HG02973 (cell line): ENCODE measurements around the gene ARHGAP25.

Source experiments
- ATAC-seq: cut with Tn5 transposase; IDR thresholded peaks from one replicate; pipeline ENCODE4 v1.9.1; 2021; ENCODE audit warnings: moderate library complexity; ENCODE audit not compliant: unreplicated experiment

Gene ARHGAP25

DNA sequence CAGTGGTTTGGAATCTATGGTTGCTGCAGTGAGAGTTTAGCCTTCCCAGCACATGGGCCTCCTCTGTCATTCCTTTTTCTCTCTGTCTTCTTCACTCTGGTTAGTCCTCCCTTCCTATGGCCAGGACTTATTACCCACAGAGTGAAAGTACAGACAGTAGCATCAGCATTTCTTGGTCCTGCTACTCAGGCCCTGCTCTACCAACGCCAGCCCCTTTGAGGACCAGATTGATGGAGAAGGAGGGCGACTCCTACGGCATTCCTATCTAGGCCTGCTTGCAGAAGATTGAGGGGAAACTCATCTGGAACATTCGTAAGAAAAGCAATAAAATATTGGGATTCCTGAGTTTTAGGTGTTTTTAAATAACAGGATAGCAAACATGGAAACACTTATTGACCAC is 93.1 kb downstream of the ARHGAP25 start:
- no peak for ATAC-seq

DNA sequence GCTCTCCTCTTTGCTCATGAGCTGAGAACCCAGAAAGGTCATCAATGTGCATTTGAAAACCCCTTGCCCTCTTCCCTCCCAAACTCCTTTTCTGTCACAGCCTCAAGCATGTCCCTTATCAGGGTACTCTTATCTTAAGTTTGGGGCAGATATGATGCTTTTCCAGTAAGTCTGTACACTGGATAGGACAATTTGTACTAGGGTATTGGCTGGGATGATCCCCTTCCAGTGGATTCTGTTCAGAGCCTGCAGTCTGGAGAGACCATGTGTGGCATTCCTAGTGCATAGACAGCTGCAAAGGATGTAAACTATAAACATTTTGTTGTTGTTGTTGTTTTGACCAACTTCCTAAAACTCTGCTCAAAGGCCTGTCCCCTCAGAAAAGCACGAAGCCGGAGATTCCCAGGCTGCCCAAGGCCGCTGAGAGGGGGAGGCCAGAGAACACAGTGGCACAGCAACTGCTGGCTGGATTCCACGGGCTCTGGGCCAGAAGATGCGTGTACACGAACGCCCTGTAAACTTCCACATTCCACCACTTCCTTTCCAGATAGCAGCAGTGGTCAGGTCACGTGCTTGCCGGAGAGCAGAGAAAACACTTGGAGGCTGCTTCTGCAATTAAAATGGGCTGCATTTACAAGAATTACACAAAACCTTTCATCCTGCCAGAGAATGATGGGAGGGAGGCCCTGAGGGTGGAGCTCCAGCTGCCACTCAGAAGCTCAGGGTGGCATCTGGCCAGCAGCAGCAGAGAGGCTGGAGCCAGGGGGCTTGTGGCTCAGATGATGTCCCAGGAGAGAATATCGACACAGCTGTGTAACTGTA is 94.5 kb downstream of the ARHGAP25 start:
- no peak for ATAC-seq

DNA sequence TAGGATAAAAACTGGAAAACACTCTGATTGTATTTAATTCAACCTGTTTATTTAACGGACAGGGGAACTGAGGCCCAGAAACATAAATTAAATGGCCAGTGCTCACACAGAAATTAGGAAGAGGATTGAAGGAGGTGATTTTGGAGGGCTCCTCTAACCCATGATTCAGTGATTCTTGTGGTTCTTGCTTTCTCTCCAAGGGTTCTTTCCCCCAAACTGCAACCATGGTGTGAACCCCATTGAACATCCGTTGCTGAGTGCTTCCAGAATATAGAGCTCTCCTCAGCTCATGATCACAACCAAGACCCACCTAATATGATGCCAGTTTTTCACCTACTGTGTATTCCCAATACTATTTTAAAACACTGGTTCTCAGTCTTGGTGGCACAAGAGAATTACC is 95.1 kb downstream of the ARHGAP25 start:
- ATAC-seq, result no peak

DNA sequence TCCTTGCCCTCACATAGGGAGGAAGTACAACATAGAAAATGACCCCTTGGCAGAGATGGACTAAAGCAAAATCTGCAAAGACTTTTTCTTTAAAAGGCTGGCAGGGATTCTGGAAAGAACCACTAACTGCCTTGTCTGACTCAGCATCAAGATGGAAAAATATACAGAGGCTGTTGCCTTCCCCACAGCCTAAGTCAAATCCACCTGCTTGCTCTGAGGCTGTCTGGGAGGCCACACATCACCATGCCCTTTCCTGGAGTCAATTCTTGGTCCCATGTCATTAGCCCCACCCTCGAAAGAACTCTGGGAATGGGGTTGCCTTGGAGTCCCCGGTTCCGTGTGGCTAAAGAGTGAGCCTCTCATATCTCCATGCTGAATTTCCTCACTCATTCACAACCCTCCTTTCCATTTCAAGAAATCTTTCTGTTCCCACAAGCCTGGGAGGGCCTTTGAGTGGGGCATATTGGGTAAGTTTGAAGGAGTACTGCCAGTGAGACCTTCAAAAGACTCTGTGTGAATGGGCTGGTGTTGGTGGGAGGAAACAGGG is 97.1 kb downstream of the ARHGAP25 start:
- ATAC-seq, result no peak

DNA sequence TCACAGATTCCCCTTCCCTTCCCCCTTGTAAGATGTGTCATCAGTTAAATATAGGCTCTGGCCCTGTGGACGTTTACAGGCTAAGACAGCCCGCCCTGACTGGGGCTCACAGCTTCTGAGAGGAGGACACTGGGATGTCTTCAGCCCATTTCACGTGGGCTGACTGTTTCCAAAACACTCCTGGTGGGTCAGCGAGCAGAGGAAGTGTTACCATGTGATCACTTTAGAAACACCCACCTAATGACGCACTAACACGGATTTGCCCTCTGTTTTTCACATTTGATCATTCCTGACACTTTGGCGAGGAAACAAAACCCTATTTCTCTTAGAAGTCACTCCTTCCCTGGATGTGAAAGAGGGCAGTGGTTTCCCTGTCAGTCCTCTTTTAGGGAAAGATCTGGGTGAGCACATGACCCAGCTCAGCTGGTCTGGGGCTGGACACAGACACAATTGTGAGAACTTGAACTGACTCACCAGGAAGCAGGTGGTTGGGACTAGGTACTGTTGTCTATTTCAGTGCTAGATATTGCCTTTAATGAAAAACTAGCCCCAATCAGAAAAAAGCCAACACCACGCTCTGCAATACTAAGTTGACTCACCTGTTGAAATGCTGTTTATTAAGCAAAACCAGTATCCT is 97.7 kb downstream of the ARHGAP25 start:
- ATAC-seq, result peak; percentile 46

DNA sequence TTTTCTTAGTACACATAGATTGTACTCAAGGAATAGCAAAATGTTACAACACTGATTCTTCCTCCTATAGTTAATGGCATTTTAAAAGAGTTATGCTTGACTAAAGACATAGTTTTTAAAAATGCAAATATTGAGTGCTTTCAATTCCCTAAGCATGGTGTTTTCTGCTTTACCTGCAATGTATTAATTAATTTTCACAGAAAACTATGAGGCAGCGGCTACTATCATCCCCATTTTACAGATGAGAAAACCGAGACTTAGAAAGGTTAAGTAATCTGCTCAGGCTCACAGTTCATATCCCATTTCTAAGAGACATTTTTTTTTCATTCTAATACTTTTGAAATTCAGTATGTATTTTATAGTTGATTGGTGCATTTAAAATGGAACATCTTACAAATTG is 98.6 kb downstream of the ARHGAP25 start:
- ATAC-seq, result no peak

DNA sequence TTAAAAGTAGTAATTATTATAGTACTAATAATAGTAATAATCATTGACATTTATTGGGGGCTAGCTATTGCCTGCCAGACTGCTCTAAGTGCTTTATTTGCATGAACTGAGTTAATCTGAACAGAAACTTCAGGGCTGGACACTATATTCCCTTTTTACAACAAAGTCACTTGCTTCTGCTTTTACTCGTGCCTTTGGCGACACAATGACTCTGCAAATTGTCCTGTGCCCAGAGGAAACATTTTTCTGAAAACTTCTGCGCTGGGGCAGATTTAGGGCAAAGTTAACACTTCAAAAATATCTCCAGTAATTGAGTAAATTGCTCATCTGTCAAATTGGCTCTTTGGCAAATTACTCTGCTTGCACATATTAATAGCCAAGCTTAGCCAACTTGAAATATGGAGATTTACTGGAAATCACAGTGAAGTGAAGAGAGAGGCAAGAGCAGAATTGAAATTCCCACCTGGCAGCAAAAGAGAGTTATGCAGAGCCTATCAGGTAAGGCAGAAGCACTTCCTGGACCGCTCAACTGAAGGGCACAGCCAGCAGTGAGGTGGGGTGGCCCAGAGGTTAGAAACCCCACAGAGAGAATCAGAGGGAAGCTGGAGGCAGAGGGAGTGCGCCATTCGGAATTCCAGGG is 100.2 kb downstream of the ARHGAP25 start:
- ATAC-seq, result no peak

DNA sequence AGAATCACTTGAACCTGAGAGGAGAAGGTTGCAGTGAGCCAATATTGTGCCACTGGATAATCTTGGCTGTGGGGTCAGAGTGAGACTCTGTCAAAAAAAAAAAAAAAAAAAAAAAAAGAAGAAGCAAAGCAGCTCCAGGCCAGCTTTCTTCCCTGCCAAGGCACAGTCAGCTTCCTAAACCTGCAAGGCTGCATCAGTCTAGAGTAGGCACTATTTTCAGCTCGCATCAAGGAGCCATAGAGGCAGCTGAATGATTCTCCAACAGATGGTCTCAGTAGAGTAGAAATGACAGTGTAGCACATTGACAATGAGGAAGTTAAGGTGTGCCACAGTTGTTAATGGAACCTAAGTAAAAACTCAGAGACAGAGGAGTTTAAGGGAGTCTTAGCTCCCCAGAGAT is 101.0 kb downstream of the ARHGAP25 start:
- no peak for ATAC-seq

DNA sequence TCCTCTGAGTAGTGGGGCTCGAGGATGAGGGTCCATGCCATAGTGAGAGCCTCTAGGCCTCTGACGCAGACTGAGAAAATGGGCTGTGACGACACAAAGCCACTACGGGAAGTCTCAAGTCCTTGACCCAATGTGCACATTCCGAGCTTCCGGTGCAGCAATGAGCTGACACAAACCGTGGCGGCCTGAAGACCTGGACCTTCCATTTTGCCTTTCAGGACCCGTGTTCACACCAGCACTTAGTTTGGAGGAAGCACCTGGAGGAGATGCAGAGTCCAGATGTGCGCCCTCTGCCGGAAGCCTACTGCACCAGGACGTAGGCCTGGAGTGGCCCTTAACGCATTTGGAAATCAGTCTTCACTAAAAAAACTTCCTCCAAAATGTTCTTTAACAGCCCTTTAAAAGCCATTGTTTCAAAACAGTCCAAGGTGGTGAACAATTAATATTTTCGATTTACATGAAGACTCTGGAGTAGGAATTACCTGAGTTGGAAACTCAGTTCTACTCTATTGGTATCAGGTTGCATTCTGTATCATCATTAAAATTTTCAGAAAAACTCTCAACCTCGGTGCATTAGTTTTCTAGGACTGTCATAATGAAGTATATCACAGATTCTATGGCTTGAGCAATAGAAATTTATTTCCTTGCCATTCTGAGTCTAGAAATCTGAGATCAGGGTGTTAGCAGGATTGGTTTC is 102.7 kb downstream of the ARHGAP25 start:
- ATAC-seq, result no peak

DNA sequence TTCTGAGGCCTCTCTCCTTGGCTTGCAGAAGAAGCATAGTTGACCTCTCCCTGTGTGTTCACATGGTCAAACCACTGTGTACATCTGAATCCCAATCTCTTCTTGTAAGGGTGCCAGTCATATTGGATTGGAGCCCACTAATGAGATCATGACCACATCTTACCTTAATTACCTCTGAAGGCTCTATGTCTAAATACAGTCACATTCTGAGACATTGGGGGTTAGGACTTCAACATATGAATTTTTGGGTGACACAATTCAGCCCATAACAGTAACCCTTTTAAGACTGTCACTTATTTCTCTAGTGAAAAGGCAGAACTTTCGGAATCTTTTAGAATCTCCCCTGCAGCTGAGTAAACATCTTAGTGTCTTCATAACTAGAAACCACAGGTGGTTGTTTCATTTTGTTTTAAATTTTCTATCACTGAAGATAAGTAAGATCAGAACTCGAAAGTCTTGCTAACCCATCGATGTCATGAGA is 103.3 kb downstream of the ARHGAP25 start:
- ATAC-seq, result peak; percentile 72

DNA sequence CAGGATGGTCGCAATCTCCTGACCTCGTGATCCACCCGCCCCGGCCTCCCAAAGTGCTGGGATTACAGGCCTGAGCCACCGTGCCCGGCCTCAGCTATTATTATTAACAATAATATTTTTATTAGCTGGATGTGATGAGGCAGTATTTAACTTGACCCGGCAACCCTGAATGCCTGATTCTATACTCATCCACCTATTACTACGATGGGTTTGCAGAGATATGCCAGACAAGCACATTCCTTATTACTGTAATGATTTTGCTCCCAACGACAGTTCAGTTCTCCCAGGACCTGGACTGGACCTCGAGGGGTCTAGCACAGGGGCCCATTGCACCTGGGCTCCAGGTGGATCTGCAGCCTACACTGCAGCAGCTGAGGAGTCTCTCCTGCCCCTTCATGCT is 104.0 kb downstream of the ARHGAP25 start:
- ATAC-seq, result no peak

DNA sequence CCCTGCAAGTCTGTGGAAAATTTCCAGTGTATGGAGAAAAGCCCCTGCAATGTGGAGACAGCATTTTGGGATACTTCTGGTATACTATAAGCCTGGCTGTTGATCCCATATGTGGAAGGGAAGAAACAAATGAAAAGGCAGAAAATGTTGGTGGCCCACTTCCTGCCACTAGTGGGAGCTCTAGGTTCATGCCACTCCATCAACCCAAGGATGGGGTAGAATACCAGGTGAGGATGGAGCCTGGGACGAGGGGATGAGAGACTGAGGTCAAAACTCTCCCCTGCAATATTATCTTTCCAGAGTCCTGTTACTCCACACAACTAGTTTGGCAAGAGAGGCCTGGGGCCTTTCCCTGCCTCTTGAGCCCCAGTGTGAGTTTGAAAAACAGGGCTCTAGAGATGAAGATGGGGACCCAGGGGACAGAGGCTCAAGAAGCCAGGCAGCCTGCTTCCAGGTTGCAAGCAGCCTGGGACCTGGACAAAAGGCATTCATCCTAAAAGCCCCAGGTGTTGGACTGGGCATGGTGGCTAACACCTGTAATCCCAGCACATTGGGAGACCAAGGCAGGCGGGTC is 104.7 kb downstream of the ARHGAP25 start:
- ATAC-seq, result no peak

DNA sequence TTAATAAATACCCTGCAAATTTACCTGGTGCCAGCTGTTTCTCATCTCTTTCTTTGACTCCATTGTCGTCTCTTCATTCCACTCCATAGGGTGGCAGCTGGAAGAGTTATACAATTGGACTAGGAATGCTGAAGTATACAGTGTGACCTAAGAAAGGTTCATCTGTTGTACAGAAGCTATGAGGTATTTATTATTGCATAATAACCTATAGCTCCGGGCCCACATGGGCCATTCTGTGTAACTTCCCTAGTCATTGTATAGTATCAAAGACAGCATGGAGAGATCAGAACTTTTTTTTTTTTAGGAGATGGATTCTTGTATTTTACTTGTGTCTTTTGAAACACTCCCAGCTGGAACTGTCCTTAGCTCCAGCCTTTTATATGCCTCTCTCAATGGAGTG is 110.4 kb downstream of the ARHGAP25 start:
- no peak for ATAC-seq

DNA sequence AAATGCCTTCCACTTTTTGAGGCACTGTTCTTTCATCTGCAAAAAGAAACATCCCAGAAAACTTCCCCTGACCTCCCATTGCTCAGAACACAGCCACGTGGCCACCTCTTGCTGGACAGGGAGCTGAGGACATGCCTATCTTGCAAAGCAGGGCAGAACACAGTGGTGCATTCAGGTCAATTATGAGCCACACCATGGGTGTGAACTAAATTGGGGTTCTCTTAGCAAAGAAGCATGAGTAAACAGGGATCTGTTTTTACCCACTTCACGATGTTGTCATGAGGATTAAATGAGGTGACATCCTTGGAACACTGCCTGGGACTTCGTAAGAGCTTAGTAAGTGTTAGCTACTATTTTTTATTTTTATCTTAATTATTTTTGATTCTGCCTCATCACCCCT is 111.5 kb downstream of the ARHGAP25 start:
- no peak for ATAC-seq

DNA sequence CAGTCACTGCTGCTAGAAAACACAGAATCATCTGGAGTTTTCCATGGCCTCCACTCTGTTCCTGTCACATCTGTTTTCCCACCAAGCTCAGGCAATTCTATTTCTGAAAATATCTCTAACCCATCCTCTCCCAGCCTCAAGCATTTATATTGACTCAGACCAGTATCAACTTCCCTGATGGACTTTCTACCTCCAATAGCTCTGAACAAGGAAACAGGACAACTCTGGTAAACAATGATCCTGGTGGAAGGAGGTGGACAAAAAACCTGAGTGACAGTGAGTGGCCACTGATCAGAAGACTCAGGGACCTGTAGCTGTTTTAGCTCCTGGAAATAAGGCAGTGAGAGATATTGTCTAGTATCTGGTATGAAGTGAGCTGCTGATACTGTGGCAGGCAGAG is 113.1 kb downstream of the ARHGAP25 start:
- no peak for ATAC-seq

DNA sequence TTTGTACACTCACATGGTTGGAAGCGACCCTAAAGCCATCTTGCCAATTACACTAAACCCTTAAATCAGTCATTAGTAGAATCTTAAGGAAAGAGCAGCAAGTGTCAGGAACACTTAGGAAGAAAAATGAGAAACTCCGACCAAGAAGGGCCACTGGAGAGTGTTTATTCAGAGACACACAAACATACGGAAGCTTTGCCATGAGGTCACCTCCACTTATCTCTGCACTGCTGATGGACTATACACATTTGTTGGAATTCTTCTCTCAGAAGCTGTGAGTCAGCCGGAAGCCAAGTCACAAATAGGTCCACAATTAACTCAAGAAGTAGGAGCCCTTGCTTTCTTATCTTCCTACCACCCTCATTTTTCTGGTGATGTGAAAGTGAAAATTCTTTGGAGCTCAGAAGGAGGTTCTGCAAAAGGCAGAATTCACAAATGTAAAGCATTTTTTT is 115.0 kb downstream of the ARHGAP25 start:
- ATAC-seq, result no peak

DNA sequence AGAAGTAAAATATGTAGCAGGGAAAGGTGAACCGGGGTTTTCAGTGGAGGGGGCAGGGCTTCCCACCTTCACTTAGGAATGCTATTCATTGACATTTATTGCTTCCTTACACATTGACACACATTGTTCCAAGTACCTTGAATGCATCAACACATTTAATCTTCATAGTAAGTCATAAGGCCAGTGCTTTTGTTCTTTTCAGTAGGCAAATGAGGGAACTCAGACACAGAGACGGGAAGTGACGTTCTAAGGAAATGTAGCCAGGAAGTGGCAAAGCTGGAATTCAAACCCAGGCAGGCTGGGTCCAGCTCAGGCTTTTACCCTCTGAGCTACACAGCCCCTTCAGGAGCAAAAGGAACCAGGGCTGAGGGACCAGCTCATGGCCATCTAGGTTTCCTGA is 115.9 kb downstream of the ARHGAP25 start:
- no peak for ATAC-seq

DNA sequence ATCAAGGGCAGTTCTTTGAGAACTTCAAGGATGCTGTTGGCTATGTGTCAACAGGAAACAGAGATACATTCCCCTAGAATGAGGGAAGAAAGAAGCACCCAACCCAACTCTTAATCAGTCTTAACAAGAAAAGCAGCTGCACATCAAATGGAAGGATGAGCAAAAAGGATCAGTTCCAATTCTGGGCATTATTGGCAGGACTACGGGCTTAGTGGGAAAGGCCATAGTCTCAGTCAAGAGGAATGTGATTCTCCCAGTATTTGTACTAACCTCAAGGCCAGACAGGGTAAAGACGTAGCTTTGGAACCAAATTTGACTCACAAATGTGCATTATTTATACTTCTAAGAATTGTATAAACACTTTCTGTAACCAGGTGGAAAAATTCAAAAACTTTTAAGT is 118.4 kb downstream of the ARHGAP25 start:
- no peak for ATAC-seq

DNA sequence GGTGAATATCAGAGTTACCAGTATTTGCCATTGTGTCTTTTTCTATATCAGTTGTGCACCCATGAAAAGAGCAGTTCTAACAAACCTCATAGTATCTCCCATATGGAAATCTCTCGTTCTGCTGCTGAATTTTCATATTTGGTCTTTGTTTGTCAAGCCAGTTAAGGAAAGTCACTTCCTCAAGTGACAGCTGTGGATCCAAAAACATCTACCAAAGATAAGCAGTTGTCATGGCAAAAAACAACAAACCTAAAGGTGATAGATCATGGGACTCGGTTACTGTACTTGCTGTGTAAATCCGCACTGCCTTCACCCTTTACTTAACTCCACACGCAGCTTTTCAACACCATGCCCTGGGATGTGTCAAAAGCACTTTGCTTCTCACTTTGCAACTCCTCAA is 119.3 kb downstream of the ARHGAP25 start:
- no peak for ATAC-seq

DNA sequence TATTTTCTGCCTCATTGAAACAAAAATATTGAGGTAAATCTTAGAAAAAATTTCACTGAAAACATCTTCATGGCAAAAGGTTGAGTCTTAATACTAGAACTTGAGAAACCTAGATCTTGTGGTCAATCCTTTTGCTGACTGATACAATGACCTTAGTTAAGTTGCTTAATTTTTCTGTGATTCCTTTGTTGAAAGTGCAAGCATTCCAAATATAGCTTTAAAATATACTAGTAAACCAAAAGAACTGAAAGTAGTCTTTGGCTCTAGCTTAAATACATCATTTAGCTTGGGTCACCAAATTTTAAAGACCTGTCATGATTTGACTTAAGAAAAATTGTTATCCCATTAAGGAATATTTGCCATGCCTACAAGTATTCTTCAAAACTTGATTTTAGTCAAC is 119.9 kb downstream of the ARHGAP25 start:
- no peak for ATAC-seq

DNA sequence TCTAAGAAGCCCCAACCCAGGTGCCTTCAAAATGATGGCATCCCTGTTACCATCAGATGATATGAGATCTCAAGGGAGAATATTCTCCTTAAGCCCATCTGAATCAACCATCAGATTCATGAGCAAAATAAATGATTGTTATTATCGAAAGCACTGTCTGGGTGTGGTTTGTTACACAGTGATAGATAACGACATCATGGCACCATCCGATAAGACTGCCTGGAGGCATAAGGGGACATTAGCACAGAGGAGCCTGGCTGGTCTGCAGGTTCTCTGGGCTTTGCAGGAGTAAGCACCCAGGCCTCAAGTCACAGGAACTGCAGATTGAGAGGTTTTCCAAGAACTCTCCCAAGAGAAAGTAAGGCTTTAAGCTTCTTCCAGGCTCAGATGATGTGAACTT is 120.9 kb downstream of the ARHGAP25 start:
- no peak for ATAC-seq
